A673 (cell line): ENCODE data around the gene CPED1. TPM values are rescaled to one million over a fixed set of nuclear protein-coding genes. Genes with fewer than 3 reads are reported as not detected.
"Not testable (repeated sequence)": the region's sequence is repeated elsewhere in the genome, so short reads cannot be mapped to it uniquely, and the experiment has no call there.

Experiments
- BruUV-seq: library from RNA; stranded (reverse); fragments of 400-500 nt; replicated peaks from 2 replicates; lab custom pipeline; 2021; lab: Mats Ljungman, UMichigan
- CTCF ChIA-PET: fragments of 300-600 bp; sonication (Branson Sonifier 250); formaldehyde crosslinking; loops from one replicate; lab custom pipeline; 2022; ENCODE audit warnings: antibody characterized with exemption; lab: Charles Lee
- POLR2A ChIA-PET: fragments of 300-600 bp; sonication (Branson Sonifier 250); formaldehyde crosslinking; loops from one replicate; lab custom pipeline; 2022; ENCODE audit warnings: antibody characterized with exemption; ENCODE audit not compliant: low non-redundant PET; lab: Charles Lee
- DNase-seq: peaks from one replicate; pipeline ENCODE4 v3.0.0-alpha.2; 2015; ENCODE audit warnings: low spot score
- H3K27ac ChIP-seq: fragments of 200-600 bp; sonication (generic); 2 replicates; pipeline ENCODE4 v1.5.1; 2016; ENCODE audit warnings: mixed run types, low read depth, mild to moderate bottlenecking, mixed read lengths, antibody characterized with exemption, low read length; ENCODE audit not compliant: poor library complexity, severe bottlenecking
- H3K27me3 ChIP-seq: fragments of 200-600 bp; sonication (generic); replicated peaks from 2 replicates; pipeline ENCODE4 v1.6.1; 2017; ENCODE audit warnings: mixed run types, low read depth, mild to moderate bottlenecking, mixed read lengths, antibody characterized with exemption, low read length; ENCODE audit not compliant: insufficient read depth, poor library complexity
- H3K36me3 ChIP-seq: fragments of 200-600 bp; sonication (generic); 2 replicates; pipeline ENCODE4 v1.6.1; 2016; ENCODE audit warnings: mixed run types, mild to moderate bottlenecking, mixed read lengths, antibody characterized with exemption, low read length; ENCODE audit not compliant: insufficient read depth, poor library complexity, severe bottlenecking
- H3K4me1 ChIP-seq: fragments of 200-600 bp; sonication (generic); 2 replicates; pipeline ENCODE4 v1.6.1; 2017; ENCODE audit warnings: mixed run types, mild to moderate bottlenecking, mixed read lengths, antibody characterized with exemption, low read length; ENCODE audit not compliant: insufficient read depth, poor library complexity, severe bottlenecking
- H3K4me3 ChIP-seq: fragments of 200-600 bp; sonication (generic); 2 replicates; pipeline ENCODE4 v1.5.1; 2016; ENCODE audit warnings: low read depth, mixed run types, mild to moderate bottlenecking, mixed read lengths, low read length; ENCODE audit not compliant: poor library complexity, severe bottlenecking
- H3K9me3 ChIP-seq: fragments of 200-600 bp; sonication (generic); 2 replicates; pipeline ENCODE4 v1.6.1; 2016; ENCODE audit warnings: mixed run types, low read depth, mild to moderate bottlenecking, mixed read lengths, antibody characterized with exemption, low read length; ENCODE audit not compliant: poor library complexity, severe bottlenecking
- EZH2 ChIP-seq: fragments of 200-600 bp; sonication (generic); IDR thresholded peaks from 2 replicates; pipeline ENCODE4 v1.6.1; 2017; ENCODE audit warnings: borderline replicate concordance, low read depth, mild to moderate bottlenecking, mixed read lengths, antibody characterized with exemption, low read length; ENCODE audit not compliant: poor library complexity, severe bottlenecking
- intact Hi-C: fragments of 100-400 bp; cut with micrococcal nuclease; formaldehyde crosslinking; loops from one replicate; pipeline ENCODE4 v1.10.0; 2022; ENCODE audit not compliant: unreplicated experiment
- total RNA-seq: library from RNA; stranded (reverse); gene quantifications from 2 replicates; pipeline ENCODE4 v1.2.3, GENCODE V29; 2021
- TF ChIP-seq, protein P1 (sequence below): fragments of 300-800, 200-600 bp; sonication (generic); conservative IDR thresholded peaks from 2 replicates; pipeline ENCODE4 v1.5.1; 2017; ENCODE audit warnings: low read depth, mild to moderate bottlenecking, antibody characterized with exemption, low read length, moderate library complexity, mixed read lengths

The CPED1 gene
- total RNA-seq, 1 experiment from 2014 or later = 0.15 TPM

DNA sequence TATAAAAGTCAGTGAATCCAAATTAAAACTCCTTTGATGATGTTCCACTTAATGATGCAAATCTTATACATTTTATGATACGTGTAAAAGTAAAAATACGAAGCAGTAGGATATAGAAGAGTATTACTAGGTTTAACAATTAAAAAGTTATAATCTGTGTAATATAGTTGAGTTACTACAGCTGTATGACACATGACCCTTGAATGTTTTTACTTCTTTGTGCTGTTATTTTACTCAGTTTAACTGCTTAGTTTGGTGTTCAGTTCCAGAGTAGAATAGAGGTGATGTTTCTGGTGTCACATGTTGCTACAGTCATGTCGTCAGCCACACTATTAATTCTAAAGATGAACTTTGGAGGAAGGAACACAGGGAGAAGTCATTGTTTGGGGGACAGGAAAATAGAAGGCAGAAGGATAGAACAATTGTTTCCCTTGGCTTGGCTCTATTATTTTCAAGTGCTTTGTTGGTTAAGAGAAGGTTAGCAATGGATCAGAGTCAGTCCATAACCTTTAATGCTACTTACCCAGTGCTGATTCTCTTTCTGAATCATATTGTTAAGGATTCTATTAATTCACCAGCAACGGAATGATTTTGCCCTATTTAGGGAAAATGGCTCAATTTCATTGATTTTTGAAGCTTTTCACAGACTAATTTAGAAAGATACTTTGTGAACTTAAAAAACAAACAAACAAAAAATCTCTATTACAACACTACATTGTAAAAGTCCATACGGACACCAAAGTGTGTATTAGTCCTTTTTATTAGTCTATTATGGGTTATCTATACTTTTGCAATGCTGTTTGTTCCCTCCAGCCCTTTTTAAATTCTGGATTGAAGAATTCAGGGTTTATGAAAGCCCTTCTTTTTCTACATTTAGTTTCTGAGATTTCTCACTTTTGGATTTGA is 73.4 kb downstream of the CPED1 start:
- Histone ChIP-seq H3K4me1 (no peaks in the 10 kb centered on the region), H3K4me3 (no peak overlapping the region), H3K27me3 (no peaks in the 10 kb centered on the region), H3K36me3 (no peaks in the 10 kb centered on the region), H3K9me3 (no peaks in the 10 kb centered on the region), H3K27ac (no peak overlapping the region)
- no TSS peak for BruUV-seq
- ChIA-PET POLR2A (no interaction called here), CTCF (no interaction called here)
- no peak for TF ChIP-seq EZH2
- TF ChIP-seq, protein P1, sequence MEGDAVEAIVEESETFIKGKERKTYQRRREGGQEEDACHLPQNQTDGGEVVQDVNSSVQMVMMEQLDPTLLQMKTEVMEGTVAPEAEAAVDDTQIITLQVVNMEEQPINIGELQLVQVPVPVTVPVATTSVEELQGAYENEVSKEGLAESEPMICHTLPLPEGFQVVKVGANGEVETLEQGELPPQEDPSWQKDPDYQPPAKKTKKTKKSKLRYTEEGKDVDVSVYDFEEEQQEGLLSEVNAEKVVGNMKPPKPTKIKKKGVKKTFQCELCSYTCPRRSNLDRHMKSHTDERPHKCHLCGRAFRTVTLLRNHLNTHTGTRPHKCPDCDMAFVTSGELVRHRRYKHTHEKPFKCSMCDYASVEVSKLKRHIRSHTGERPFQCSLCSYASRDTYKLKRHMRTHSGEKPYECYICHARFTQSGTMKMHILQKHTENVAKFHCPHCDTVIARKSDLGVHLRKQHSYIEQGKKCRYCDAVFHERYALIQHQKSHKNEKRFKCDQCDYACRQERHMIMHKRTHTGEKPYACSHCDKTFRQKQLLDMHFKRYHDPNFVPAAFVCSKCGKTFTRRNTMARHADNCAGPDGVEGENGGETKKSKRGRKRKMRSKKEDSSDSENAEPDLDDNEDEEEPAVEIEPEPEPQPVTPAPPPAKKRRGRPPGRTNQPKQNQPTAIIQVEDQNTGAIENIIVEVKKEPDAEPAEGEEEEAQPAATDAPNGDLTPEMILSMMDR = no peak
- intact Hi-C loops = no loop called here
- no peak for DNase-seq

DNA sequence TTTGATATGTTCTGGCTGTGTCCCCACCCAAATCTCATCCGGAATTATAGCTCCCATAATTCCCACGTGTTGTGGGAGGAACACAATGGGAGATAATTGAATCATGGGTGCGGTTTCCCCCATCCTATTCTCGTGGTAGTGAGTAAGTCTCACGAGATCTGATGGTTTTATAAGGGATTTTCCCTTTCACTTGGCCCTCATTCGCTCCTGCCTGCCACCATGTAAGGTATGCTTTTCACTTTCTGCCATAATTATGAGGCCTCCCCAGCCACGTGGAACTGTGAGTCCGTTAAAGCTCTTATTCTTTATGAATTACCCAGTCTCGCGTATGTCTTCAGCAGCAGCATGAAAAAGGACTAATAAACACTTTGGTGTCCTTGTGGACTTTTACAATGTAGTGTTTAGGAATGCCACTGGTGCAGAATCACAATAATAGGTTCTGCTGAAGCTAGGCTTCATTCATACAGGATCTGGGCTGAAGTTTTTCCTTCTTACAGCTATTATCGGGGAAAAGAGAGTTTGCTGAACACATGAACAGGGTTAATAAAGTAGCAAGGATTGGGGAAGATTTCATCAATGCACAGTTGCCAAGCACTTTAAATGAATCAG is 74.3 kb downstream of the CPED1 start:
- CTCF ChIA-PET = no interaction called here

DNA sequence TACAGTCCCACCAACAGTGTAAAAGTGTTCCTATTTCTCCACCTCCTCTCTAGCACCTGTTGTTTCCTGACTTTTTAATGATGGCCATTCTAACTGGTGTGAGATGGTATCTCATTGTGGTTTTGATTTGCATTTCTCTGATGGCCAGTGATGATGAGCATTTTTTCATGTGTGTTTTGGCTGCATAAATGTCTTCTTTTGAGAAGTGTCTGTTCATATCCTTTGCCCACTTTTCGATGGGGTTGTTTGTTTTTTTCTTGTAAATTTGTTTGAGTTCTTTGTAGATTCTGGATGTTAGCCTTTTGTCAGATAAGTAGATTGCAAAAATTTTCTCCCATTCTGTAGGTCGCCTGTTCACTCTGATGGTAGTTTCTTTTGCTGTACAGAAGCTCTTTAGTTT is 79.2 kb downstream of the CPED1 start:
- intact Hi-C loops, H3K27ac ChIP-seq, H3K36me3 ChIP-seq, DNase-seq, CTCF ChIA-PET, H3K27me3 ChIP-seq, POLR2A ChIA-PET, BruUV-seq, H3K9me3 ChIP-seq, H3K4me1 ChIP-seq, H3K4me3 ChIP-seq: not testable (repeated sequence)

More for the DNA sequence above, 74.3 kb downstream of the CPED1 start:
- DNase-seq = no peak
- H3K4me1 ChIP-seq = no peaks in the 10 kb centered on the region
- no TSS peak for BruUV-seq
- H3K27ac ChIP-seq = no peak overlapping the region
- H3K36me3 ChIP-seq = no peaks in the 10 kb centered on the region
- TF ChIP-seq EZH2 = no peak
- TF ChIP-seq, protein P1 = no peak
- no peaks in the 10 kb centered on the region for H3K9me3 ChIP-seq
- intact Hi-C loops = no loop called here
- no peaks in the 10 kb centered on the region for H3K27me3 ChIP-seq
- no peak overlapping the region for H3K4me3 ChIP-seq
- POLR2A ChIA-PET = no interaction called here
